ENCODE measurements around the gene ARPC1B. TPM values are rescaled to one million over a fixed set of nuclear protein-coding genes. Genes with fewer than 3 reads are reported as not detected.
A peak's percentile ranks its signal among the peaks of the same experiment; 100 is the strongest.
"Not testable (repeated sequence)": the region's sequence is repeated elsewhere in the genome, so short reads cannot be mapped to it uniquely, and the experiment has no call there.

Gene ARPC1B
- total RNA-seq, 2 donors from 2014 or later = 85.4 to 86.5 TPM

GRCh38 chr7:99373091-99374066 is 1.2 kb upstream of the ARPC1B start:
- no peaks in the 10 kb centered on the region for H3K36me3 ChIP-seq
- intact Hi-C loops (cut with DNase I) = loop anchor here (5.0 kb wide), 1 partner anchor 34 kb away; the partner anchor contains the start of genes BUD31 and PDAP1
- H3K4me3 ChIP-seq = peak overlapping the region; percentile 76 to 78
- WGBS = 89% methylated on average over 41 of the region's 41 CpGs
- H3K9me3 ChIP-seq = no peaks in the 10 kb centered on the region
- peak overlapping the region; percentile 73 to 77 for H3K27ac ChIP-seq
- H3K4me1 ChIP-seq (replicated peaks) = no peaks in the 10 kb centered on the region
- no peak for TF ChIP-seq POLR2A (IDR thresholded peaks at IDR 0.05)
- no peak for TF ChIP-seq POLR2AphosphoS5 (IDR thresholded peaks at IDR 0.05)
- TF ChIP-seq, protein P1, sequence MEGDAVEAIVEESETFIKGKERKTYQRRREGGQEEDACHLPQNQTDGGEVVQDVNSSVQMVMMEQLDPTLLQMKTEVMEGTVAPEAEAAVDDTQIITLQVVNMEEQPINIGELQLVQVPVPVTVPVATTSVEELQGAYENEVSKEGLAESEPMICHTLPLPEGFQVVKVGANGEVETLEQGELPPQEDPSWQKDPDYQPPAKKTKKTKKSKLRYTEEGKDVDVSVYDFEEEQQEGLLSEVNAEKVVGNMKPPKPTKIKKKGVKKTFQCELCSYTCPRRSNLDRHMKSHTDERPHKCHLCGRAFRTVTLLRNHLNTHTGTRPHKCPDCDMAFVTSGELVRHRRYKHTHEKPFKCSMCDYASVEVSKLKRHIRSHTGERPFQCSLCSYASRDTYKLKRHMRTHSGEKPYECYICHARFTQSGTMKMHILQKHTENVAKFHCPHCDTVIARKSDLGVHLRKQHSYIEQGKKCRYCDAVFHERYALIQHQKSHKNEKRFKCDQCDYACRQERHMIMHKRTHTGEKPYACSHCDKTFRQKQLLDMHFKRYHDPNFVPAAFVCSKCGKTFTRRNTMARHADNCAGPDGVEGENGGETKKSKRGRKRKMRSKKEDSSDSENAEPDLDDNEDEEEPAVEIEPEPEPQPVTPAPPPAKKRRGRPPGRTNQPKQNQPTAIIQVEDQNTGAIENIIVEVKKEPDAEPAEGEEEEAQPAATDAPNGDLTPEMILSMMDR (IDR thresholded peaks at IDR 0.05) = no peak
- no peak for DNase-seq (ENCODE audit: low spot score)
- no peaks in the 10 kb centered on the region for H3K27me3 ChIP-seq (replicated peaks; ENCODE audit: insufficient read depth)

- 7% methylated on average over 38 of the region's 58 CpGs for WGBS
- peak; percentile 47 for DNase-seq (ENCODE audit: low spot score)
- intact Hi-C loops (cut with DNase I) = no loop called here
These were observed 709 bp downstream of the ARPC1B start for GRCh38 chr7:99375070-99375807.

GRCh38 chr7:99379043-99379577 is 4.6 kb downstream of the ARPC1B start:
- TF ChIP-seq, protein P1 (IDR thresholded peaks at IDR 0.05) = no peak
- TF ChIP-seq POLR2AphosphoS5 (IDR thresholded peaks at IDR 0.05) = peak; percentile 6
- Histone ChIP-seq H3K4me1 (replicated peaks) (no peaks in the 10 kb centered on the region), H3K36me3 (no peaks in the 10 kb centered on the region), H3K9me3 (no peaks in the 10 kb centered on the region), H3K27ac (peak overlapping the region; percentile 60), H3K27me3 (replicated peaks; ENCODE audit: insufficient read depth) (no peaks in the 10 kb centered on the region), H3K4me3 (no peak overlapping the region)
- WGBS = 42% methylated on average over 7 of the region's 7 CpGs
- intact Hi-C loops (cut with DNase I) = no loop called here
- DNase-seq (ENCODE audit: low spot score) = no peak

More at GRCh38 chr7:99375070-99375807, 709 bp downstream of the ARPC1B start:
- TF ChIP-seq, protein P1 (IDR thresholded peaks at IDR 0.05) = no peak
- TF ChIP-seq POLR2A (IDR thresholded peaks at IDR 0.05) = peak; percentile 25
- peak; percentile 26 for TF ChIP-seq POLR2AphosphoS5 (IDR thresholded peaks at IDR 0.05)
- Histone ChIP-seq H3K4me3 (peak overlapping the region; percentile 76 to 78), H3K27ac (peak overlapping the region; percentile 73 to 77), H3K9me3 (no peaks in the 10 kb centered on the region), H3K4me1 (replicated peaks) (no peaks in the 10 kb centered on the region), H3K27me3 (replicated peaks; ENCODE audit: insufficient read depth) (no peaks in the 10 kb centered on the region), H3K36me3 (no peaks in the 10 kb centered on the region)

DNA sequence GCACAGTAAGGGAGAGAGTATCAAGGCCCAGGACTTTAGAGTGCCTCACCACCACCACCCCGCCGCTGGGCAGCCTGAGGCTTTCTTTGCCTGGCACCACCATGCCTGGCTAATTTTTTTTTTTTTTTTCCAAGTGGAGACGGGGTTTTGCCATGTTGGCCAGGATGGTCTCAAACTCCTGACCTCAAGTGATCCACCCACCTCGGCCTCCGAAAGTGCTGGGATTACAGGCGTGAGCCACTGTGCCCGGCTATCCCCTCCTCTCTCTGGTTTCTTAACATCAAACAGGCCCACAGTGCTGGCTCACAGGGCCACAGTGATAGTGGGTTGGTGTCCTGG is 5.1 kb downstream of the ARPC1B start:
- H3K36me3 ChIP-seq; DNase-seq (ENCODE audit: low spot score); intact Hi-C loops (cut with DNase I); H3K4me1 ChIP-seq (replicated peaks); H3K9me3 ChIP-seq; H3K27me3 ChIP-seq (replicated peaks; ENCODE audit: insufficient read depth); H3K4me3 ChIP-seq: not testable (repeated sequence)
- H3K27ac ChIP-seq = peak overlapping the region; percentile 60
- 78% methylated on average over 7 of the region's 7 CpGs for WGBS

All from prostate gland (tissue), 2 donors.